Cardiac septum (tissue), 1 donor: ENCODE data around the gene MAML1. TPM values are rescaled to one million over a fixed set of nuclear protein-coding genes. Genes with fewer than 3 reads are reported as not detected.
A peak's percentile ranks its signal among the peaks of the same experiment; 100 is the strongest.
"Not testable (repeated sequence)": the region's sequence is repeated elsewhere in the genome, so short reads cannot be mapped to it uniquely, and the experiment has no call there.

ENCODE experiments used
- DNase-seq: peaks from one replicate; pipeline ENCODE4 v3.0.0-alpha.2; 2020; ENCODE audit warnings: low spot score
- intact Hi-C: fragments of 100-400 bp; cut with DNase I; formaldehyde crosslinking; loops from one replicate; pipeline ENCODE4 v1.14.0; 2022
- total RNA-seq: library from RNA; stranded (reverse); fragmentation: NEBNext Ultra II Directional; extraction: Animal tissue kit (Norgen Biotek cat#: 25700); gene quantifications from one replicate; pipeline ENCODE4 v1.2.1, GENCODE V29; 2021
- donor health status: DM: no; HTN: no; CAD: no.

Gene MAML1
- total RNA-seq, 1 donor from 2014 or later, result 13.2 TPM

- intact Hi-C loops, result no loop called here
Measured at GRCh38 chr5:179788193-179788854, 55.7 kb downstream of the MAML1 start.

DNA sequence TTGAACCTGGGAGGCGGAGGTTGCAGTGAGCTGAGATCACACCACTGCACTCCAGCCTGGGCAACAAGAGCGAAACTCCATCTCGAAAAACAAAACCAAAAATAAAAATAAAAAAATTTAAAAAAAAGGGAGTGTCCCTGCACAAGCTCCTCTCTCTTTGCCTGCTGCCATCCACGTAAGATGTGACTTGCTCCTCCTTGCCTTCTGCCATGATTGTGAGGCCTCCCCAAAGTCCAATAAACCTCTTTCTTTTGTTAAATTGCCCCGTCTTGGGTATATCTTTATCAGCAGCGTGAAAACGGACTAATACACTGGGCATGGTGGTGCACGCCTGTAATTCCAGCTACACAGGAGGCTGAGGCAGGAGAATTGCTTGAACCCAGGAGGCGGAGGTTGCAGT lies 56.7 kb downstream of the MAML1 start:
- DNase-seq, intact Hi-C loops: not testable (repeated sequence)

More at GRCh38 chr5:179788193-179788854, 55.7 kb downstream of the MAML1 start:
- DNase-seq, result no peak

DNA sequence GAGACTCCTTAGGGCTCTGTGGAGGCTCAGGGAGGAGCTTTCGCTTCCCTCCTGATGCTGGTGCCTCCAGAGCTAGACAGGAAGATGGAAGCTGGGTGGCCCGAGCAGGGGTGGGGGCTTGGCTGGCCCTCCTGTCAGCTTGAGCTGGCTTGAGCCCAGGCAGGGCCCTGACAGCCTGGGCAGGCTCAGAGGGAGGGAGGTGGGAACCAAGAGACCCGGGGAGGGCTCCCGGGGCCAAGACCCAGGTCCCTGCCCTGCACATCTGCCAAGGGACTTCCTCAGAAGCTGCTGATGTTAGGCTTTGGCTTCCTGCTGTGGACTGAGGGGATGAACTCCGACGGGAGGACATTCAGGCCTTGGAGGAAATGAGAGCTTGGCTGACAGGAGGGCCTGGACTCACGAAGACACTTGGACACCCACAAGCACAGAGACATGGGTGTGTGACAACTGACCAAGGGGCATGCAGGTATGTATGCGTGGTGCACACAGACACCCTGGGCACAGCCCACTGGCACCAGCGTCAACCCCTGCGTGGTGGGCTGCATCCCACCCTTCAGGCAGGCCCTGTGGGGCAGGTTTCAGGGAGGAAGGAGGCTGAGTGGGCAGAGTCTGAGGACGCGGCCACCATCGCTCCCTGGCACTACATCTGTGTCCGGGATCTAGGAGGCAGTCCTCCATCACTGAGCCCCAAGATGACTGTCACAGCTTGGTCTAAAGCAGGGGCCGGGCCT lies 59.4 kb downstream of the MAML1 start:
- no peak for DNase-seq
- intact Hi-C loops, result no loop called here

- intact Hi-C loops, result no loop called here
- DNase-seq, result no peak
Measured at GRCh38 chr5:179792612-179793467, 60.2 kb downstream of the MAML1 start.

- intact Hi-C loops, result no loop called here
- peak; percentile 87 for DNase-seq
Measured at GRCh38 chr5:179793468-179794139, 61.0 kb downstream of the MAML1 start, which contains the start of gene LTC4S. Gene LTC4S, plus strand, starts transcription at chr5:179793986. Its CDS starts 95 bp downstream, at chr5:179794081.

- intact Hi-C loops, result no loop called here
- DNase-seq, result no peak
Measured at GRCh38 chr5:179794171-179794570, 61.5 kb downstream of the MAML1 start.

- intact Hi-C loops, result no loop called here
- DNase-seq, result no peak
Measured at GRCh38 chr5:179794575-179794974, 62.0 kb downstream of the MAML1 start.

- intact Hi-C loops, result loop anchor here (5.0 kb wide), 1 partner anchor 98 kb away; the partner anchor contains the start of gene CANX
- no peak for DNase-seq
Measured at GRCh38 chr5:179795049-179795862, 62.6 kb downstream of the MAML1 start.

DNA sequence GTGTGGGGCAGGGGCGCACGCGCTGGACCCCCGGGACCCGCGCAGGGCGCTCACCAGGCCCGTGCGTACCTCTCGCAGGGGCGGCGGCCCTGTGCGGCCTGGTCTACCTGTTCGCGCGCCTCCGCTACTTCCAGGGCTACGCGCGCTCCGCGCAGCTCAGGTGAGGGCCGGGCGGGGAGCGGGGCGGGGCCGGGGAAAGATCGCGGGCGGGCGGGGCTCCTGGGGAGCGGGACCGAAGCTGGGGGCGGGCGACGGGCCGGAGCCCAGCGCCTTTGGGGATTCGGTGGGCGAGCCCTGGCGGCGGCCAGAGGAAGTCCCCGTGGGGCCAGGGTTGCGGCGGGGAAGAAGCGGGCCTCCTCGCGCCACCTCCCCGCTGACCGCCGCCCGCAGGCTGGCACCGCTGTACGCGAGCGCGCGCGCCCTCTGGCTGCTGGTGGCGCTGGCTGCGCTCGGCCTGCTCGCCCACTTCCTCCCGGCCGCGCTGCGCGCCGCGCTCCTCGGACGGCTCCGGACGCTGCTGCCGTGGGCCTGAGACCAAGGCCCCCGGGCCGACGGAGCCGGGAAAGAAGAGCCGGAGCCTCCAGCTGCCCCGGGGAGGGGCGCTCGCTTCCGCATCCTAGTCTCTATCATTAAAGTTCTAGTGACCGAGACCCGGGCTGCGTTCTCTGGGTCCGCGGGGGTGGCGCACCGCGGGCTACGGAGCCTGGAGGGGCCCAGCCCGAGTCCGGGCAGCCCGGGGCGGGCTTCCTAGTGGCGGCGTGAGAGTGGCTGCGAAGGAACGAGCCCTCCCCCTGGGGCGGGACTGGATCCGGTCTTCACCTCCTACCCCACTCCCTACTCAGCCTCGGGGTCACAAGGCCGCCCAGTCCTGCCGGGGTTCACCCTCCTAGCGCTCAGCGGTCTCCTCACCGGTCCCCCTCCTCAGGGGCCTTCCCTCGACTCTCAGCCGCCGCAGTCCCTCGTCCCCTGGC lies 63.5 kb downstream of the MAML1 start:
- intact Hi-C loops, result loop anchor here (1.0 to 5.0 kb wide), 2 partner anchors 32 to 99 kb away; partner anchors contain the start of gene CANX
- peak; percentile 92 for DNase-seq

- DNase-seq, result no peak
Measured at GRCh38 chr5:179796877-179797608, 64.4 kb downstream of the MAML1 start.

GRCh38 chr5:179797741-179798140 lies 65.1 kb downstream of the MAML1 start:
- no peak for DNase-seq
- intact Hi-C loops, result loop anchor here (5.0 kb wide), 1 partner anchor 100 kb away; the partner anchor contains the start of gene CANX

More at GRCh38 chr5:179796877-179797608, 64.4 kb downstream of the MAML1 start:
- intact Hi-C loops, result loop anchor here (1.0 to 5.0 kb wide), 2 partner anchors 33 to 100 kb away; partner anchors contain the start of gene CANX

DNA sequence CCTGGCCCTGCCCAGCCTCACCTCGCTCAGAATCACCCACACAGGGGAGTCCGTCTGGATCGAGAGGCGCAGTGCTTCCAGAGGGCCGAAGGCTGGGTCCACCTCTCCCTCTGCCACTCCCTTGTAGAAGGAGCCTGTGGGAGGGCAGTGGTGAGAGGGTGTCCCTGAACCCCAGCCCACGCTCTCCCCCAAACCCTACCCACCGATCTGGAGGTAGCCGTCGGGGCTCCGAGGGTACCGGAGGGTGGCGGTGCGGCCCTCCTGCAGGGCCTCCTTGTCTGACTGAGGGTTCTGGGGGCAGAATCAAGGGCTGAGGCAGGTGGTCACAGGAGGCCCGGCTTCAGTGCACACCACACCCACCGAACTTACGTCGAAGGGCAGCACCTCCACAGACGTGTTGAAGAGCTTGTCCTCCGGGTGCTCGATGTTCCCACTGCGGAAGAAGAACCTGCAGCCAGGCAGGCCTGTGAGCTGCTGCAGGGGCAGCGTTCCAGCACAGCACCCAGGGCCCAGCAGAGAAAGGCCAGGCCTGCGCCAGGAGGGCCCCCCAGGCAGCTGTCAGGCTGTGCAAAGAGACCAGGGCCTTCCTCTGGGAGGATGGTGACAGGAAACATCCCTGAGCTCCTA lies 65.6 kb downstream of the MAML1 start:
- intact Hi-C loops, result loop anchor here (5.0 kb wide), 1 partner anchor 101 kb away; the partner anchor contains the start of gene CANX
- no peak for DNase-seq

DNA sequence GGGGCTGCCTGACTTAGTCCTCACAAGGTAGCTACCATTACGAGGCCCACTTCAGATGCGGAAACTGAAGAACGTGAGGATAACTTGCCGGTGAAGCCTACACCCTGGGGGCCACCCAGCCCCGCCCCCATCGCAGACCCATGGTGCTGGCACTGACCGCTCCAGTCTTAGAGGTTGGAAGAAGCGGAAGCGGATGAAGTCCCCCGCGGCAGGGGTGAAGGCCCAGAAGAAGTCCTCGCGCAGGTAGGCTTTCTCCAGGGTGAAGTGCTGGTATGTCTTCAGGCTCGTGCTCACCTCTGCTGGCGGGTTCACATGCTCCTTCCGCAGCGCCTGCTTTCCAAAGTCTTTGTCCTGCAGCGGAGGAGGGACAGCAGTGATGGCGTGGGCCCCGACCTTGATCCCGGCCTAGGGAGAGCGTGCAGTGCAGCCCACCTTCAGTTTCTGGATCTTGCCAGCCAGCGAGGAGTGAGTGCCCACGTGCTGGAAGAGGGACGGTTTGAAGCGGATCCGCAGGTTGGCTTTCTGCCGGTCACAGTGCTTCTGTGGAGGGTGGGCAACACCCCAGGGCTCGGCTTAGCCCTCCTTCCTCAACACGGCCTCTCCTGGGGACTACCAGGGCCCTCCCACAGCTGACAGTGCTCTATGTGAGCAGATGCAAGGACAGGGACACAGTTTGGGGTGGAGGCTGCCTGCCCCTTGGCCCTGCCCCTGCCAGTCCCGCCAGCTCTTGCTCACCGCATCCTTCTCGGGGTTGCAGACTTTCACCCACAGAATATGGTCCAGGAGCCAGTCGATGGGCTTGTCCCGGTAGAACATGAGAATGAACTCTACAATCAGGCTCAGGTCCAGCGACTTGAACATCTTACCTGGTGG lies 66.4 kb downstream of the MAML1 start:
- no peak for DNase-seq
- intact Hi-C loops, result loop anchor here (5.0 kb wide), 1 partner anchor 102 kb away; the partner anchor contains the start of gene CANX

DNA sequence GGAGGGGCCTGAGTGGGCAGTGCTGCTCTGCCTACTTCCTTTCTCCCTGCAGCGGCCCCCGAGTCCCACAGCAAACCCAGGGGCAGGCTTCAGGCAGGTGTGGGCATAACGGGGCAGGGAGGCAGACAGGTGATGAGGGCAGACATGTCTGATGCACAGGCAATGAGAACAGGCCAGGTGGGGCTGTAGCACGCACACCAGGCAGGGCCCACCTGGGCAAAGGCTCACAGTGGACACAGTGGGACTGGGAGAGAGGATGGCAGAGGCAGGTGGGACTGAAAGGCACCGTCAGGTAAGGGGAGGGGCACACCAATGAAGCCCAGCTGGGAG lies 67.0 kb downstream of the MAML1 start:
- intact Hi-C loops, result loop anchor here (5.0 kb wide), 1 partner anchor 102 kb away; the partner anchor contains the start of gene CANX

GRCh38 chr5:179800071-179800695 lies 67.6 kb downstream of the MAML1 start:
- DNase-seq, result no peak
- intact Hi-C loops, result no loop called here

More for the DNA sequence above, 67.0 kb downstream of the MAML1 start:
- no peak for DNase-seq
